Gastrocnemius medialis (tissue), 4 donors: ENCODE measurements around the gene IRF2. TPM values are rescaled to one million over a fixed set of nuclear protein-coding genes. Genes with fewer than 3 reads are reported as not detected.

Experiments used
- ATAC-seq, 2 donors: fragments of 150-250 bp; one replicate each; pipeline ENCODE4 v1.9.1; 2016
- DNase-seq, 2 donors: peaks; one replicate each; pipeline ENCODE4 v3.0.0-alpha.2; 2019
- H3K27ac ChIP-seq, 4 donors: fragments of 200-600 bp; sonication (generic); 1 replicate in 1 of 4; 2 replicates in 3 of 4; pipeline ENCODE4 v1.5.1; 2016 to 2018; ENCODE audit warnings: mild to moderate bottlenecking in 2 of 4, moderate library complexity in 1 of 4
- H3K27me3 ChIP-seq, 3 donors: fragments of 200-600 bp; sonication (generic) in 2 of 3; 1 replicate in 1 of 3; 2 replicates in 2 of 3; pipeline versions ENCODE4 v1.5.1 to v1.6.0; 2016 to 2019; ENCODE audit warnings: mild to moderate bottlenecking in 1 of 3, moderate library complexity in 1 of 3
- H3K36me3 ChIP-seq, 2 donors: fragments of 200-600 bp; sonication (generic) in 1 of 2; one replicate each; pipeline ENCODE4 v1.5.1; 2017 to 2018
- H3K4me1 ChIP-seq, 2 donors: fragments of 200-600 bp; sonication (generic) in 1 of 2; one replicate each; pipeline ENCODE4 v1.5.1; 2016 to 2017; ENCODE audit warnings: mild to moderate bottlenecking in 2 of 2
- H3K4me3 ChIP-seq, 4 donors: fragments of 200-600 bp; sonication (generic) in 3 of 4; 1 replicate in 1 of 4; 2 replicates in 3 of 4; pipeline ENCODE4 v1.5.1; 2016 to 2019; ENCODE audit warnings: mild to moderate bottlenecking in 2 of 4
- H3K9me3 ChIP-seq, 3 donors: fragments of 200-600 bp; sonication (generic) in 2 of 3; 1 replicate in 1 of 3; 2 replicates in 2 of 3; pipeline ENCODE4 v1.5.1; 2016 to 2019
- CTCF ChIP-seq, 5 experiments: fragments of 450-650 bp in 3 of 5; fragments of 200-600 bp in 2 of 5; sonication (generic) in 2 of 5; IDR thresholded peaks in 4 of 5; conservative IDR thresholded peaks in 1 of 5; 1 replicate in 4 of 5; 2 replicates in 1 of 5; pipeline ENCODE4 v1.5.1; 2016 to 2019; ENCODE audit warnings: antibody characterized with exemption in 5 of 5, mild to moderate bottlenecking in 3 of 5, moderate library complexity in 3 of 5
- POLR2A ChIP-seq, 2 donors: fragments of 450-650 bp; IDR thresholded peaks; one replicate each; pipeline ENCODE4 v1.6.1; 2017; ENCODE audit warnings: antibody characterized with exemption in 2 of 2, mild to moderate bottlenecking in 2 of 2, moderate library complexity in 2 of 2
- in situ Hi-C, 4 donors: fragments of 200-750 bp; cut with MboI; loops; one replicate each; pipeline versions ENCODE4 v1.15.0 to v1.8.0; 2017; ENCODE audit warnings: low sequenced_read_pairs in 4 of 4
- intact Hi-C: fragments of 100-400 bp; cut with DNase I; formaldehyde crosslinking; loops from one replicate; pipeline ENCODE4 v1.15.1; 2023; ENCODE audit warnings: low total_unique reads
- total RNA-seq, 4 donors: library from RNA; depleted of rRNA; stranded (reverse); fragments of >200 nt; gene quantifications; one replicate each; pipeline versions ENCODE4 v1.1.0 to v1.2.3, GENCODE V29; 2016

IRF2 gene
- total RNA-seq, 4 donors from 2014 or later = 20.9 to 37.1 (median 32.8) TPM

GRCh38 chr4:184408021-184408683 lies 66.2 kb downstream of the IRF2 start:
- Histone ChIP-seq H3K9me3 (no peaks in the 10 kb centered on the region), H3K4me3 (no peak overlapping the region), H3K36me3 (peaks cover 0 to 40% of the 10 kb centered on the region in 2 donors), H3K4me1 (peaks cover 17 to 38% of the 10 kb centered on the region in 2 donors), H3K27me3 (no peaks in the 10 kb centered on the region), H3K27ac (peak overlapping the region; percentile 54 to 74 (median 67))
- in situ Hi-C loops (no loop called here), intact Hi-C loops (no loop called here)
- TF ChIP-seq CTCF (IDR thresholded peaks at IDR 0.05 in 4 of 5, conservative IDR thresholded peaks at IDR 0.05 in 1 of 5) = no peak
- no peak for TF ChIP-seq POLR2A (IDR thresholded peaks at IDR 0.05)
- no peak for DNase-seq
- no peak for ATAC-seq

GRCh38 chr4:184406958-184407391 lies 67.4 kb downstream of the IRF2 start:
- Histone ChIP-seq H3K27me3 (no peaks in the 10 kb centered on the region), H3K36me3 (peaks cover 0 to 40% of the 10 kb centered on the region in 2 donors), H3K27ac (peak overlapping the region; percentile 54 to 74 (median 67)), H3K9me3 (no peaks in the 10 kb centered on the region), H3K4me3 (no peak overlapping the region), H3K4me1 (peaks cover 23 to 46% of the 10 kb centered on the region in 2 donors)
- in situ Hi-C loops (no loop called here), intact Hi-C loops (no loop called here)
- ATAC-seq (no peak), DNase-seq (no peak)
- TF ChIP-seq CTCF (IDR thresholded peaks at IDR 0.05 in 4 of 5, conservative IDR thresholded peaks at IDR 0.05 in 1 of 5) (no peak), POLR2A (IDR thresholded peaks at IDR 0.05) (no peak)

GRCh38 chr4:184404047-184404446 lies 70.3 kb downstream of the IRF2 start:
- DNase-seq = no peak
- TF ChIP-seq CTCF (IDR thresholded peaks at IDR 0.05 in 4 of 5, conservative IDR thresholded peaks at IDR 0.05 in 1 of 5) (no peak), POLR2A (IDR thresholded peaks at IDR 0.05) (no peak)
- Histone ChIP-seq H3K9me3 (no peaks in the 10 kb centered on the region), H3K4me1 (peaks cover 35 to 50% of the 10 kb centered on the region in 2 donors), H3K4me3 (no peak overlapping the region), H3K27ac (peak overlapping the region in 2 of 4 donors; percentile 84 to 86), H3K36me3 (peaks cover 0 to 40% of the 10 kb centered on the region in 2 donors), H3K27me3 (no peaks in the 10 kb centered on the region)
- in situ Hi-C loops (no loop called here), intact Hi-C loops (loop anchor here (5.0 kb wide), 2 partner anchors 117 to 137 kb away; no protein-coding TSS in a partner anchor)
- no peak for ATAC-seq

GRCh38 chr4:184403384-184403781 lies 71.0 kb downstream of the IRF2 start:
- no peaks in the 10 kb centered on the region for H3K9me3 ChIP-seq
- no peak for ATAC-seq
- in situ Hi-C loops = no loop called here

More at GRCh38 chr4:184403384-184403781, 71.0 kb downstream of the IRF2 start:
- no peaks in the 10 kb centered on the region for H3K27me3 ChIP-seq
- H3K4me1 ChIP-seq = peaks cover 42 to 51% of the 10 kb centered on the region in 2 donors
- intact Hi-C loops = loop anchor here (5.0 kb wide), 2 partner anchors 116 to 136 kb away; no protein-coding TSS in a partner anchor
- peak overlapping the region in 3 of 4 donors; percentile 22 to 86 (median 84) for H3K27ac ChIP-seq
- no peak for DNase-seq
- TF ChIP-seq CTCF (IDR thresholded peaks at IDR 0.05 in 4 of 5, conservative IDR thresholded peaks at IDR 0.05 in 1 of 5) (no peak), POLR2A (IDR thresholded peaks at IDR 0.05) (no peak)
- no peak overlapping the region for H3K4me3 ChIP-seq
- peaks cover 0 to 42% of the 10 kb centered on the region in 2 donors for H3K36me3 ChIP-seq
